Heart right ventricle (tissue), 16 donors: ENCODE data around the gene LRRC3B. TPM values are rescaled to one million over a fixed set of nuclear protein-coding genes. Genes with fewer than 3 reads are reported as not detected.

Experiments used
- ATAC-seq, 8 donors: fragments of 200-7000 bp; cut with Tn5 transposase; one replicate each; pipeline ENCODE4 v1.9.1; 2020; ENCODE audit warnings: mild to moderate bottlenecking in 8 of 8, moderate library complexity in 8 of 8, moderate number of reproducible peaks in 1 of 8
- DNase-seq, 2 donors: peaks; one replicate each; pipeline ENCODE4 v3.0.0-alpha.2; 2020
- H3K27ac ChIP-seq, 10 donors: fragments of 200-600 bp; sonication (generic) in 2 of 10; one replicate each; pipeline versions ENCODE4 v1.5.0 to v1.8.0; 2020 to 2022; ENCODE audit warnings: mild to moderate bottlenecking in 3 of 10
- H3K27me3 ChIP-seq, 7 donors: fragments of 200-600 bp; one replicate each; pipeline ENCODE4 v1.8.0; 2021 to 2022; ENCODE audit warnings: mild to moderate bottlenecking in 2 of 7
- H3K36me3 ChIP-seq, 9 donors: fragments of 200-600 bp; sonication (generic) in 1 of 9; one replicate each; pipeline versions ENCODE4 v1.5.0 to v1.8.0; 2020 to 2022; ENCODE audit warnings: mild to moderate bottlenecking in 2 of 9
- H3K4me1 ChIP-seq, 9 donors: fragments of 200-600 bp; sonication (generic) in 1 of 9; one replicate each; pipeline versions ENCODE4 v1.5.0 to v1.8.0; 2020 to 2022; ENCODE audit warnings: mild to moderate bottlenecking in 4 of 9
- H3K4me3 ChIP-seq, 10 donors: fragments of 200-600 bp; sonication (generic) in 2 of 10; one replicate each; pipeline versions ENCODE4 v1.5.0 to v1.8.0; 2020 to 2022; ENCODE audit warnings: mild to moderate bottlenecking in 7 of 10, moderate library complexity in 2 of 10
- H3K9me3 ChIP-seq, 11 donors: fragments of 200-600 bp in 10 of 11; sonication (generic) in 2 of 11; one replicate each; pipeline versions ENCODE4 v1.5.0 to v1.8.0; 2013 to 2022; ENCODE audit warnings: mild to moderate bottlenecking in 2 of 11, control low read depth in 1 of 11, moderate library complexity in 1 of 11
- CTCF ChIP-seq, 9 donors: fragments of 200-600 bp; sonication (generic) in 2 of 9; IDR thresholded peaks; one replicate each; pipeline versions ENCODE4 v1.5.0 to v1.8.0; 2021 to 2022; ENCODE audit warnings: antibody characterized with exemption in 9 of 9, mild to moderate bottlenecking in 5 of 9, moderate library complexity in 1 of 9
- WGBS, 2 donors: extraction: QIAGEN DNeasy Blood & Tissue Kit; methylation state at CpG; one replicate each; pipeline ENCODE4 v1.1.7; 2013; ENCODE audit warnings: inconsistent platforms in 1 of 2; 5-methylcytosine and 5-hydroxymethylcytosine counted together
- intact Hi-C, 10 donors: fragments of 100-400 bp; cut with DNase I; formaldehyde crosslinking; loops; one replicate each; pipeline versions ENCODE4 v1.11.1 to v1.14.2; 2022
- polyA plus RNA-seq, 2 donors: library from polyadenylated mRNA; stranded (reverse); fragments of 200-250 nt; gene quantifications; one replicate each; pipeline ENCODE4 v1.2.3, GENCODE V29; 2013
- total RNA-seq, 10 donors: library from RNA; stranded (reverse); fragmentation: NEBNext Ultra II Directional in 3 of 10; extraction: Animal tissue kit (Norgen Biotek cat#: 25700) in 3 of 10; gene quantifications; one replicate each; pipeline versions ENCODE4 v1.2.1 to v1.2.4, GENCODE V29; 2021 to 2023
- donor health status: Arrhythmogenic right ventricular cardiomyopathy.
- donor health status: ischemic (EF 13 %, LVEDD 7.1; RV severe dilation, severe dysfunction).
- donor health status: healthy with polysubstance abuse.
- donor health status: DM: no; HTN: yes; CAD: no.
- donor health status: DM: no; HTN: no; CAD: no.
- donor health status: ischemic (EF 25% LVEDD 6.9; RV normal size, moderate dysfunction).
- donor health status: ischemic (EF 25% LVEDD 5.7; RV mildly dilated, moderate dysfunction).
- donor health status: healthy.
- donor health status: DM: yes; HTN: yes; CAD: no.
- donor health status: Ischemic cardiomyopathy.
- donor health status: ischemic (EF 35%, LVEDD 5.7; RV mildly dilated, moderate dysfunction).
- donor health status: nonischemic (EF 11% LVEDD 7.7; RV severe dilation, severe dysfunction).
- donor health status: DM: yes; HTN: yes; CAD: no.
- donor health status: PGD.
- donor health status: ischemic (EF 29% LVEDD 5.4; RV normal size, mild dysfunction).
- donor health status: nonischemic (EF 23%, LVEDD 6.1; RV moderate dilation, normal function).

Gene LRRC3B
- total and polyA plus RNA-seq, 12 donors: 0.04 to 0.55 (median 0.17) TPM; not detected in 3

- 85 to 88% methylated on average over 2 of the region's 2 CpGs for WGBS, 2 donors
- intact Hi-C loops: no loop called here
- Histone ChIP-seq H3K9me3 (peaks cover 0 to 4% (median 0%) of the 10 kb centered on the region in 11 donors), H3K36me3 (no peaks in the 10 kb centered on the region), H3K27ac (no peak overlapping the region), H3K4me1 (no peaks in the 10 kb centered on the region), H3K27me3 (no peaks in the 10 kb centered on the region), H3K4me3 (no peak overlapping the region)
- ATAC-seq (no peak), DNase-seq (no peak)
- TF ChIP-seq CTCF (IDR thresholded peaks at IDR 0.05): no peak
Observed at GRCh38 chr3:26721047-26721446, 98.5 kb downstream of the LRRC3B start.

GRCh38 chr3:26731843-26732242 is 109.3 kb downstream of the LRRC3B start:
- no peaks in the 10 kb centered on the region for H3K27me3 ChIP-seq
- H3K27ac ChIP-seq: no peak overlapping the region
- H3K4me3 ChIP-seq: no peak overlapping the region
- DNase-seq (no peak), ATAC-seq (no peak)
- no peak for TF ChIP-seq CTCF (IDR thresholded peaks at IDR 0.05)
- H3K9me3 ChIP-seq: no peaks in the 10 kb centered on the region
- intact Hi-C loops: no loop called here
- H3K36me3 ChIP-seq: no peaks in the 10 kb centered on the region
- 89 to 93% methylated on average over 1 of the region's 1 CpG for WGBS, 2 donors
- H3K4me1 ChIP-seq: no peaks in the 10 kb centered on the region

- WGBS, 2 donors: 64 to 74% methylated on average over 2 of the region's 2 CpGs
- no peak for TF ChIP-seq CTCF (IDR thresholded peaks at IDR 0.05)
- Histone ChIP-seq H3K27ac (no peak overlapping the region), H3K36me3 (no peaks in the 10 kb centered on the region), H3K4me1 (peaks cover 0 to 8% (median 0%) of the 10 kb centered on the region in 9 donors), H3K27me3 (no peaks in the 10 kb centered on the region), H3K4me3 (no peak overlapping the region), H3K9me3 (peaks cover 0 to 7% (median 0%) of the 10 kb centered on the region in 11 donors)
- ATAC-seq (no peak), DNase-seq (no peak)
- intact Hi-C loops: no loop called here
Observed at GRCh38 chr3:26750263-26750662, 127.7 kb downstream of the LRRC3B start.

- Histone ChIP-seq H3K27ac (no peak overlapping the region), H3K36me3 (no peaks in the 10 kb centered on the region), H3K9me3 (no peaks in the 10 kb centered on the region), H3K27me3 (no peaks in the 10 kb centered on the region), H3K4me3 (no peak overlapping the region), H3K4me1 (peaks cover 0 to 8% (median 0%) of the 10 kb centered on the region in 9 donors)
- DNase-seq (no peak), ATAC-seq (peak in 1 of 8 donors; percentile 17)
- 70 to 72% methylated on average over 2 of the region's 2 CpGs for WGBS, 2 donors
- TF ChIP-seq CTCF (IDR thresholded peaks at IDR 0.05): no peak
- intact Hi-C loops: no loop called here
Observed at GRCh38 chr3:26752466-26752865, 129.9 kb downstream of the LRRC3B start.
